ENCODE results near the gene LCORL. TPM values are rescaled to one million over a fixed set of nuclear protein-coding genes. Genes with fewer than 3 reads are reported as not detected.

The LCORL gene
- total RNA-seq, 1 experiment from 2014 or later: 18.0 TPM

GRCh38 chr4:17884063-17884462 lies 137.5 kb downstream of the LCORL start:
- ChIA-PET CTCF (no interaction called here), POLR2A (interaction anchor here (0.7 kb wide), 1 partner anchor 13 kb away, joined by 3 read pairs; no protein-coding TSS in a partner anchor), RAD21 (ENCODE audit: low non-redundant PET in 1 of 2, low total read pairs in 2 of 2, uncharacterized antibody in 2 of 2, unreplicated experiment in 2 of 2) (no interaction called here)
- Histone ChIP-seq H3K36me3 (ENCODE audit: control insufficient read depth in 1 of 2, insufficient read depth in 2 of 2, low read length in 2 of 2) (no peaks in the 10 kb centered on the region), H3K79me2 (ENCODE audit: insufficient read depth, low read length) (no peaks in the 10 kb centered on the region), H3K27ac (ENCODE audit: low read depth, low read length) (no peak overlapping the region), H3K9ac (ENCODE audit: low read length) (no peak overlapping the region), H3K27me3 (ENCODE audit: insufficient read depth, low read length) (no peaks in the 10 kb centered on the region), H3K9me2 (ENCODE audit: insufficient read depth) (no peaks in the 10 kb centered on the region), H3K4me2 (ENCODE audit: low read length) (no peak overlapping the region), H3K9me3 (ENCODE audit: control insufficient read depth in 1 of 2, insufficient read depth in 1 of 2, low read depth in 1 of 2, low read length in 2 of 2) (no peaks in the 10 kb centered on the region), H2AFZ (ENCODE audit: low read depth, low read length, poor library complexity, severe bottlenecking) (no peak overlapping the region), H3K4me1 (ENCODE audit: control insufficient read depth in 1 of 2, insufficient read depth in 2 of 2, low read length in 2 of 2) (no peaks in the 10 kb centered on the region), H4K20me1 (ENCODE audit: insufficient read depth) (no peaks in the 10 kb centered on the region), H3K4me3 (replicated peaks in 1 of 2; ENCODE audit: low read depth in 1 of 2, low read length in 2 of 2) (no peak overlapping the region)
- TF ChIP-seq ZBTB33 (IDR thresholded peaks at IDR 0.05; ENCODE audit: extremely low read depth, insufficient replicate concordance, low read length): no peak
- no peak for TF ChIP-seq POLR2AphosphoS5 (IDR thresholded peaks at IDR 0.05; ENCODE audit: low read depth, low read length)
- no peak for TF ChIP-seq SRF (IDR thresholded peaks at IDR 0.05; ENCODE audit: low read depth)
- TF ChIP-seq EZH2phosphoT487 (IDR thresholded peaks at IDR 0.05; ENCODE audit: borderline replicate concordance): no peak
- TF ChIP-seq MAX (IDR thresholded peaks at IDR 0.05): no peak
- no peak for TF ChIP-seq REST (IDR thresholded peaks at IDR 0.05; ENCODE audit: low read depth)
- TF ChIP-seq ZNF274 (IDR thresholded peaks at IDR 0.05; ENCODE audit: low read depth, low read length): no peak
- no peak for TF ChIP-seq ATF3 (IDR thresholded peaks at IDR 0.05)
- TF ChIP-seq CTCF (IDR thresholded peaks at IDR 0.05 in 2 of 3, conservative IDR thresholded peaks at IDR 0.05 in 1 of 3; ENCODE audit: borderline replicate concordance in 1 of 3, insufficient read depth in 1 of 3, low read depth in 2 of 3, low read length in 2 of 3): no peak
- no peak for TF ChIP-seq SIN3A (IDR thresholded peaks at IDR 0.05; ENCODE audit: low read depth)
- no peak for TF ChIP-seq POLR2A (IDR thresholded peaks at IDR 0.05; ENCODE audit: borderline replicate concordance, extremely low read depth, insufficient read depth, insufficient read length)
- TF ChIP-seq JUND (IDR thresholded peaks at IDR 0.05): no peak
- no peak for TF ChIP-seq TCF7L2 (IDR thresholded peaks at IDR 0.05; ENCODE audit: borderline replicate concordance, extremely low read depth, insufficient read depth, insufficient read length)
- no peak for TF ChIP-seq ZFX (IDR thresholded peaks at IDR 0.05)
- no peak for TF ChIP-seq FOSL1 (IDR thresholded peaks at IDR 0.05; ENCODE audit: low read depth)
- TF ChIP-seq CBX3 (IDR thresholded peaks at IDR 0.05; ENCODE audit: low read depth): no peak
- TF ChIP-seq SP1 (IDR thresholded peaks at IDR 0.05; ENCODE audit: low read depth): no peak
- ATAC-seq (no peak), DNase-seq (ENCODE audit: low read depth, low spot score) (no peak)
- intact Hi-C loops (cut with micrococcal nuclease): no loop called here
- BruUV-seq (replicated peaks): no TSS peak

Data from HCT116 (cell line).